WTC11 (cell line): ENCODE results near the gene SLC27A4. TPM values are rescaled to one million over a fixed set of nuclear protein-coding genes. Genes with fewer than 3 reads are reported as not detected.

Experiments
- ATAC-seq: fragments of 200-7000 bp; cut with Tn5 transposase; 2 replicates; pipeline ENCODE4 v1.10.0; 2021; ENCODE audit warnings: mild to moderate bottlenecking, moderate library complexity
- CTCF ChIA-PET: fragments of 300-600 bp; sonication (Branson Sonifier 250); formaldehyde crosslinking; loops from one replicate; lab custom pipeline; 2021; ENCODE audit warnings: antibody characterized with exemption; lab: Charles Lee
- POLR2A ChIA-PET: fragments of 350-600 bp; sonication (Branson Sonifier 250); formaldehyde crosslinking; loops from one replicate; lab custom pipeline; 2021; ENCODE audit warnings: antibody characterized with exemption; lab: Charles Lee
- DNase-seq: peaks from one replicate; pipeline ENCODE4 v3.0.0; 2021; ENCODE audit warnings: low spot score
- H3K27ac Mint-ChIP-seq: 2 replicates; pipeline ENCODE4 v1.8.0; 2021; ENCODE audit warnings: mixed read lengths
- H3K27me3 Mint-ChIP-seq: 2 replicates; pipeline ENCODE4 v1.8.0; 2021; ENCODE audit warnings: low read depth, mild to moderate bottlenecking, moderate library complexity, mixed read lengths
- H3K36me3 Mint-ChIP-seq: 2 replicates; pipeline ENCODE4 v1.8.0; 2021; ENCODE audit warnings: mixed read lengths
- H3K4me1 Mint-ChIP-seq: 2 replicates; pipeline ENCODE4 v1.8.0; 2022; ENCODE audit warnings: mixed read lengths
- H3K4me3 Mint-ChIP-seq: 2 replicates; pipeline ENCODE4 v1.8.0; 2021; ENCODE audit warnings: mild to moderate bottlenecking, moderate library complexity, mixed read lengths
- H3K9me3 Mint-ChIP-seq: 2 replicates; pipeline ENCODE4 v1.8.0; 2021; ENCODE audit warnings: mixed read lengths
- AFF4 ChIP-seq: sonication (generic); formaldehyde crosslinking; IDR thresholded peaks from 2 replicates; pipeline ENCODE4 v1.8.1; 2023; ENCODE audit warnings: mild to moderate bottlenecking, missing genetic modification reagents, borderline replicate concordance
- ESRRA ChIP-seq: sonication (generic); formaldehyde crosslinking; IDR thresholded peaks from 2 replicates; pipeline ENCODE4 v1.8.1; 2022; ENCODE audit warnings: mild to moderate bottlenecking, missing genetic modification reagents, borderline replicate concordance
- FOXK1 ChIP-seq: sonication (generic); formaldehyde crosslinking; IDR thresholded peaks from 2 replicates; pipeline ENCODE4 v1.8.0; 2022; ENCODE audit warnings: mild to moderate bottlenecking, moderate library complexity, missing genetic modification reagents
- GABPB1 ChIP-seq: sonication (generic); formaldehyde crosslinking; IDR thresholded peaks from 2 replicates; pipeline ENCODE4 v1.8.1; 2023; ENCODE audit warnings: mild to moderate bottlenecking, missing genetic modification reagents
- MAX ChIP-seq: sonication (generic); formaldehyde crosslinking; IDR thresholded peaks from 2 replicates; pipeline ENCODE4 v1.8.0; 2022; ENCODE audit warnings: mild to moderate bottlenecking, missing genetic modification reagents
- NFYB ChIP-seq: sonication (generic); formaldehyde crosslinking; conservative IDR thresholded peaks from 2 replicates; pipeline ENCODE4 v1.8.0; 2022; ENCODE audit warnings: low read depth, missing genetic modification reagents
- NR1H2 ChIP-seq: sonication (generic); formaldehyde crosslinking; IDR thresholded peaks from 2 replicates; pipeline ENCODE4 v1.9.0; 2021; ENCODE audit warnings: mild to moderate bottlenecking, moderate library complexity, missing genetic modification reagents
- PRRX2 ChIP-seq: fragments of 250-450 bp; sonication (Bioruptor Pico); IDR thresholded peaks from 2 replicates; pipeline ENCODE4 v1.8.0; 2021; ENCODE audit warnings: mild to moderate bottlenecking
- USF2 ChIP-seq: sonication (generic); formaldehyde crosslinking; IDR thresholded peaks from 2 replicates; pipeline ENCODE4 v1.8.1; 2023; ENCODE audit warnings: mild to moderate bottlenecking, missing genetic modification reagents, moderate library complexity
- ZNF281 ChIP-seq: sonication (generic); formaldehyde crosslinking; IDR thresholded peaks from 2 replicates; pipeline ENCODE4 v1.8.0; 2023; ENCODE audit warnings: mild to moderate bottlenecking, missing genetic modification reagents
- total RNA-seq: library from RNA; stranded (reverse); gene quantifications from 3 replicates; pipeline ENCODE4 v1.2.3, GENCODE V29; 2021
- TF ChIP-seq, protein P1 (sequence below): fragments of 250-450 bp; sonication (Bioruptor Pico); IDR thresholded peaks from 2 replicates; pipeline ENCODE4 v2.1.2; 2022; ENCODE audit warnings: mild to moderate bottlenecking, moderate library complexity
- TF ChIP-seq, protein P2 (sequence below): sonication (generic); formaldehyde crosslinking; IDR thresholded peaks from 2 replicates; pipeline ENCODE4 v1.8.1; 2022; ENCODE audit warnings: missing genetic modification reagents, borderline replicate concordance

SLC27A4 gene
- total RNA-seq, 1 experiment from 2014 or later, result 23.8 TPM

GRCh38 chr9:128394379-128395168 is 54.2 kb downstream of the SLC27A4 start:
- DNase-seq, result no peak
- H3K27me3 Mint-ChIP-seq, result peaks cover 97% of the 10 kb centered on the region
- peaks cover 57% of the 10 kb centered on the region for H3K4me1 Mint-ChIP-seq
- ATAC-seq, result peak; percentile 1; the same call in 1 of the 2 replicates
- ChIA-PET POLR2A (no interaction called here), CTCF (interaction anchor here (0.9 to 8.3 kb wide), 7 partner anchors 10 to 140 kb away, joined by 3 to 74 read pairs (median 3); no protein-coding TSS in a partner anchor)
- H3K9me3 Mint-ChIP-seq, result no peaks in the 10 kb centered on the region
- no peak overlapping the region for H3K27ac Mint-ChIP-seq
- TF ChIP-seq USF2 (CRISPR knock-in tag) (peak; percentile 43), GABPB1 (CRISPR knock-in tag) (no peak), NR1H2 (CRISPR knock-in tag) (no peak), PRRX2 (no peak)
- no peaks in the 10 kb centered on the region; the same call in none of the 2 replicates for H3K36me3 Mint-ChIP-seq
- peak overlapping the region; percentile 63 for H3K4me3 Mint-ChIP-seq

DNA sequence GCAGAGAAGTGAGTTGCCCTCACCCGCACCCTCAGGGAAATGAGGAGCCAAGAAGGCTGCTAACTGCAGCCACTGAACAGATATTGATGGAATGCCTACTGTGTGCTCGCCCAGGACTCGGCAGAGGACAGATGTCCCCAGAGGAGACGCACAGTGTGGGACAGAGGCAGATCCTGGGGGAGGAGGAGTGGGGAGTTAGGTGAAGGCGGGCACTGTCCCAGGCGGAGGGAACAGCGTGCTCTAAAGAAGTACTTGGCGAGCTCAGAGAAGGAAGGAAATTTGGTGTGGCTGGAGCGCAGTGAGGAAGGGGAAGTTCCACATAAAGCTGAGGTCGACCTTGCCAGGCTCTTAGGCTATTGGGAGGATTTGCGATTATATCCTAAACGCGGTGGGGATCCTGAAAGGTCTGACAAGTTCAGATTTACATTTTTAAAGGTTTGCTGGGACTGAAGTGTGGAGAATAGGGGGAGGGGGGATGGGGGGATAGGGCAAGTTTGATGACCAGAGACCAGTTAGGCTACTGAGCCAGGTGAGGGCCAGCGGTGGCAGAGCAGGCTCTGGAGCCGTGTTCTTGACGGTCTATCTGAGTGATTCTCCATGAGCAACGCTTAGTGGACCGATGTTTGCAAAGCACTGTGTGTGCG is 56.8 kb downstream of the SLC27A4 start:
- Mint-ChIP-seq H3K4me3 (no peak overlapping the region; the same call in 1 of the 2 replicates), H3K36me3 (no peaks in the 10 kb centered on the region; the same call in 1 of the 2 replicates), H3K9me3 (no peaks in the 10 kb centered on the region), H3K27me3 (peaks cover 97% of the 10 kb centered on the region), H3K4me1 (peaks cover 33% of the 10 kb centered on the region), H3K27ac (no peak overlapping the region)
- ATAC-seq, result peak; percentile 41
- TF ChIP-seq USF2 (CRISPR knock-in tag) (no peak), NFYB (CRISPR knock-in tag) (no peak), MAX (CRISPR knock-in tag) (no peak), ZNF281 (CRISPR knock-in tag) (peak; percentile 23; the same call in 1 of the 2 replicates), AFF4 (CRISPR knock-in tag) (no peak), FOXK1 (CRISPR knock-in tag) (peak; percentile 31; the same call in 1 of the 2 replicates), ESRRA (CRISPR knock-in tag) (no peak)
- TF ChIP-seq, protein P1, sequence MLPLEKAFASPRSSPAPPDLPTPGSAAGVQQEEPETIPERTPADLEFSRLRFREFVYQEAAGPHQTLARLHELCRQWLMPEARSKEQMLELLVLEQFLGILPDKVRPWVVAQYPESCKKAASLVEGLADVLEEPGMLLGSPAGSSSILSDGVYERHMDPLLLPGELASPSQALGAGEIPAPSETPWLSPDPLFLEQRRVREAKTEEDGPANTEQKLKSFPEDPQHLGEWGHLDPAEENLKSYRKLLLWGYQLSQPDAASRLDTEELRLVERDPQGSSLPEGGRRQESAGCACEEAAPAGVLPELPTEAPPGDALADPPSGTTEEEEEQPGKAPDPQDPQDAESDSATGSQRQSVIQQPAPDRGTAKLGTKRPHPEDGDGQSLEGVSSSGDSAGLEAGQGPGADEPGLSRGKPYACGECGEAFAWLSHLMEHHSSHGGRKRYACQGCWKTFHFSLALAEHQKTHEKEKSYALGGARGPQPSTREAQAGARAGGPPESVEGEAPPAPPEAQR (CRISPR knock-in tag), result no peak
- TF ChIP-seq, protein P2, sequence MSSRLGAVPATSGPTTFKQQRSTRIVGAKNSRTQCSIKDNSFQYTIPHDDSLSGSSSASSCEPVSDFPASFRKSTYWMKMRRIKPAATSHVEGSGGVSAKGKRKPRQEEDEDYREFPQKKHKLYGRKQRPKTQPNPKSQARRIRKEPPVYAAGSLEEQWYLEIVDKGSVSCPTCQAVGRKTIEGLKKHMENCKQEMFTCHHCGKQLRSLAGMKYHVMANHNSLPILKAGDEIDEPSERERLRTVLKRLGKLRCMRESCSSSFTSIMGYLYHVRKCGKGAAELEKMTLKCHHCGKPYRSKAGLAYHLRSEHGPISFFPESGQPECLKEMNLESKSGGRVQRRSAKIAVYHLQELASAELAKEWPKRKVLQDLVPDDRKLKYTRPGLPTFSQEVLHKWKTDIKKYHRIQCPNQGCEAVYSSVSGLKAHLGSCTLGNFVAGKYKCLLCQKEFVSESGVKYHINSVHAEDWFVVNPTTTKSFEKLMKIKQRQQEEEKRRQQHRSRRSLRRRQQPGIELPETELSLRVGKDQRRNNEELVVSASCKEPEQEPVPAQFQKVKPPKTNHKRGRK (CRISPR knock-in tag), result no peak
- POLR2A ChIA-PET, result no interaction called here
- peak; percentile 39 for DNase-seq
- CTCF ChIA-PET, result interaction anchor here (0.6 to 3.5 kb wide), 10 partner anchors 10 to 1229 kb away, joined by 4 to 19 read pairs (median 6); partner anchors contain the start of genes CERCAM and NTMT1
